GM19238 (cell line): ENCODE results near the gene NCF1.
"Not testable (repeated sequence)": the region's sequence is repeated elsewhere in the genome, so short reads cannot be mapped to it uniquely, and the experiment has no call there.

Experiments
- DNase-seq: peaks from one replicate; pipeline ENCODE4 v3.0.0; 2011; ENCODE audit warnings: low spot score; ENCODE audit not compliant: insufficient read length

The NCF1 gene

GRCh38 chr7:74788369-74789150, 14.7 kb downstream of the NCF1 start:
- not testable (repeated sequence) for DNase-seq

- DNase-seq: not testable (repeated sequence)
Observed at GRCh38 chr7:74789200-74789736, 15.5 kb downstream of the NCF1 start.

- DNase-seq: not testable (repeated sequence)
Observed at GRCh38 chr7:74797848-74798622, 24.2 kb downstream of the NCF1 start.

- DNase-seq: not testable (repeated sequence)
Observed at GRCh38 chr7:74798644-74799043, 24.8 kb downstream of the NCF1 start.

GRCh38 chr7:74815882-74816281, 42.1 kb downstream of the NCF1 start:
- not testable (repeated sequence) for DNase-seq

GRCh38 chr7:74820146-74820805, 46.5 kb downstream of the NCF1 start:
- DNase-seq: not testable (repeated sequence)

GRCh38 chr7:74821259-74821658, 47.4 kb downstream of the NCF1 start:
- not testable (repeated sequence) for DNase-seq

- not testable (repeated sequence) for DNase-seq
Observed at GRCh38 chr7:74829959-74830358, 56.1 kb downstream of the NCF1 start.

GRCh38 chr7:74830411-74830810, 56.6 kb downstream of the NCF1 start:
- DNase-seq: not testable (repeated sequence)
